ENCODE results near the gene DCDC1.

The DCDC1 gene

DNA sequence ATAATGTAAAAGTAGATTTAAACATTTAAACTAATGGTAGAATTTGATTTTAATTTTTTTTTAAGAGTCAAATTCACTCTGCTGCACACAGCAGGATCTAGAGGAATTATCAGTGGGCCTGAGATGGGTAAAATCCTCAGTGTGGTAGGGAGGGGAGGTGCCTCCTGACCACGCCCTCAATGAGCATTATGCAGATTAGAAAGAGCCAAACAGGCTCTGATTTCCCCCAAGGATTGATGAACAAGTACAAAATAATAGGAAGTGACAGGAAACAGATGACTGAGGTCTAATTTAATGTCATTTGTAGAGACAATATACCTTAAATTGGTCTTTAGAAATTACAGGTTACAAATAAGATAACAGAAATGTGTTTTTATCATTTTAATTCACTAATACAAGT, 155.2 kb downstream of the DCDC1 start:
- DNase-seq = no peak

GRCh38 chr11:31199378-31199777, 170.2 kb downstream of the DCDC1 start:
- no peak for DNase-seq

- no peak for DNase-seq
Observed at GRCh38 chr11:31173926-31174680, 195.4 kb downstream of the DCDC1 start.

DNA sequence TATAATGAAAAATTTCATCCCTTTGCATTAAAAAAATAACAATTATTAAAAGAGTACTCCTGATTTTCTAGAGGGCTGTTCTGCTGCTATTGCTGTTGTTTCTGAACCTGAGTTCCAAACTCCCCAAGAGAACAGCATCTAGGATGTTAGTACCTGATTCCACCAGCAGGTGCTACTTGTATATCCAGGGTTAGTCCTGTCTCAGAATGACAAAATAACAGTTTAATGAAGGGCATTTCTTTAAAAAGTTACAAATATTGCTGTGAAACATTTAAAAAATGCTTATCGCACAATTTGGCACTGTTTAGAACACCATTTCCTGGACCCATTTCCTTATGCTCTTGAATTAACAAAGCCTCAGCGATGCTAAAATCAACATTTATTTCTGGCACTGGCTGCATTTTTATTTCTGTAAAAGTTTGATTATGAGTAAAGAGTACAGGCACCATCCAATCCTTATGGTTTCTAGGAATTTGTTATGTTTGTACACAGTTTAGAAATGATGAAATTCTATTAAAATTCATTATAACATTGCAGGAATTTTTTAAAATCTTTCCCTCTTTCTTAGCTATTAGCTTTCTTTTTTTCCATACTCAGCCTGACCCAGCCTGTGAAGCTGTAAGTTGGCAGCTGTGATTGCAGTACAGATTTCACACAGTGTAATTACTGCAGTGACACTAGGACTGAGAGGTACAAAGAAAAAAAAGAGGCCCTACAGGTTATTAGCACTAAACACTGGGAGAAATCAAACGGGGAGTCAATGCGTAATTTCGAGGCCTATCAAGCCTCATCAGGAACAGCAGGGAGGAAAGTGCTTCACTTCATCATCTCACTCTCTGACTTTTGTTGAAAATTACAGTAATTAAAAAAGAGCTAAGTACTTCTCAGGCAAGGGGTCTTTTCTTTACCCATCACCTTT, 208.8 kb downstream of the DCDC1 start:
- peak; percentile 74 to 95 for DNase-seq

- DNase-seq = no peak
Observed at GRCh38 chr11:31150841-31151240, 218.7 kb downstream of the DCDC1 start.

- DNase-seq = no peak
Observed at GRCh38 chr11:31150011-31150410, 219.5 kb downstream of the DCDC1 start.

DNA sequence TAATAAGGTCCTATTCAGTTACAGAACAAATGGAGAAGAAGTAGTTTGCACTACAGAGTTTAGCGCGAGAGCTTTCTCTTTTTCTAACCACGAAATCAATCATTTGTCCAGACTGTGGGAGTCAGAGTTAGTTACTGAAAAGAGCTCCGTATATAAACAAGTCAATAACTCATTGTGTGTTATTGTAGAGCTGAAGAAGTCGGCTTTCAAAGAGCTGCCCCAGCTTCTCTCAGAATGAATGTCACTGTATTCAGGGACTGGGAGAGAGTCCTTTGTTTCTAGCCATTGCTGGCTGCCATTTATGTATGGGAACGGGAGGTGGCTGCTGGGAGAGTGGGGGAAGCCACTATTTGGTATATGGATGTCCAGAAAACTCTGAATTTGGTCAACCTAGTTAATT, 227.8 kb downstream of the DCDC1 start:
- DNase-seq = peak; percentile 37 to 72

DNA sequence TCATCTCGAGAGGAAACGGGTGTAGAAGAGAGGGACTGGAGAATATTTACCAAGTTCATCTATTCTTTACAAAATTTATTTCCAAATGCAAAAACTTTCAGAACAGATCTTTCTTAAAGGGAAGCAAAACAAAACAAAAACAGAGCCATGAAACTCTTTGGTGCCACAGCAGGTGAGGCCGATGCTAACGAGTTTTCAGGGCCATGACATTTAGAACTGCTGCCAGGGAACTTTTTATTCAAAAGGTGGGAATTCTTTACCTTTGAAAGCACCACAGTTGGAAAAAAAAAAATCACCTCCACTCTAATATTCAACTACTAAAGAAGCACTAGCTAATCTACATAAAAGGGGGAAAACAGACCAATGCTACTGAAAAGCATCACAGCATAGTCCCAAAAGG, 230.1 kb downstream of the DCDC1 start:
- DNase-seq = no peak

GRCh38 chr11:31132531-31133421, 236.8 kb downstream of the DCDC1 start:
- no peak for DNase-seq

GRCh38 chr11:31131760-31132159, 237.8 kb downstream of the DCDC1 start:
- DNase-seq = no peak

- DNase-seq = peak in 1 of 2 experiments; percentile 6
Observed at GRCh38 chr11:31127290-31127689, 242.2 kb downstream of the DCDC1 start.

GRCh38 chr11:31120428-31120827, 249.1 kb downstream of the DCDC1 start:
- DNase-seq = no peak

- no peak for DNase-seq
Observed at GRCh38 chr11:31118566-31118965, 251.0 kb downstream of the DCDC1 start.

DNA sequence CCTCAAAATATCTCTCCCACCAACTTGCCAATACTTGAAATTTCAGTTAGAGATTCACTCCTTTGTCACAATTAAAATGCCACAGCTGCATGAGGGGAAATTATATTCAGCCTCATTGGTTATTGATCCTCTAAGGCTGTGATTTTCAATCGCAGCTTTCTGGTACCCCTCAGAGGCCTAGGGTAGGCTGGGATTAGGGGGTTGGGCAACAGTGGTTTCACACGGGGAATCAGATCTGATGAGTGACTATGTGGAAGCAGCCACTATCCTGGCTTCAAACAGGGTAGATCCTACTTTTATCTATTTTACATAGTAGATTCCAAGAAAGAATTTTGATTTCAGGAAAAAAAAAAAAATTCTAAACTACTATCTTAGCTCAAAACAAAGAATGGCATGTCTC, 252.5 kb downstream of the DCDC1 start:
- no peak for DNase-seq

DNA sequence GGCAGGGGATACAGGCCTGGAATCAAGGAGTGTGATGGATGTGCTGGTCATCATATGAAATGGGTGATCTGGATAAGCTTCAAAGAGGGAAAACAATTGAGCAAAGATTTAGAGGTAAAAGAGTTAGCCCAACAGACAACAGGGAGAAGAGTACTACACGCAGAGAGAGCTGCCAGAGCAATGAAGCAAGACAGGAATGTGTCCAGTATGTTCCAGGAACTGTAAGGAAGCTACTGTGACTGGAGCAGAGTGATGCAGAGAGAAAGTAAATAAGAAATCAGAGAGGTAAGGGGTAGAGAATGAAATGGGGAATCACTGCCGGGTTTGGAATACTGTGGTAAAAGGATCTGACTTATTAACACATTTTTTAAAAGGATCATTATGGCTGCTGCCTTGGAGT, 255.1 kb downstream of the DCDC1 start:
- no peak for DNase-seq

DNA sequence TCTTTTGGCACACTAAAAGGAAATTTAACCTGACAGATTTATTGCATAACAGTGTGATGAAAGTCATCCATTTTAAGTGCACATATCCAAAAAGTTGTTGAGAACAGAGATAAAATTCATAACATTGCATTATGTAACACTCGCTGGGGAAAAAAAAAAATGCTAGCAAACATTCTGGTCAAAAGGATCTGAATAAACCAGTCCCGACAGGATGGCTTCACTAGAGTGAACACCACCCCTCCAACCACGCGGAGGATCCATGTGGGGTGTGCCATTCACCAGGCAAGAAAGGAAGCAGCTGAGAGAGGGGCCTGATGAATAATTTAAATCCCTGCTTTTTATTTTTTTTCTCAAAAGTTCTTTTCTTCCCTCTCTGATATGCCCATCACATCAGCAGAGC, 258.7 kb downstream of the DCDC1 start:
- no peak for DNase-seq

- no peak for DNase-seq
Observed at GRCh38 chr11:31109446-31109845, 260.1 kb downstream of the DCDC1 start.

DNA sequence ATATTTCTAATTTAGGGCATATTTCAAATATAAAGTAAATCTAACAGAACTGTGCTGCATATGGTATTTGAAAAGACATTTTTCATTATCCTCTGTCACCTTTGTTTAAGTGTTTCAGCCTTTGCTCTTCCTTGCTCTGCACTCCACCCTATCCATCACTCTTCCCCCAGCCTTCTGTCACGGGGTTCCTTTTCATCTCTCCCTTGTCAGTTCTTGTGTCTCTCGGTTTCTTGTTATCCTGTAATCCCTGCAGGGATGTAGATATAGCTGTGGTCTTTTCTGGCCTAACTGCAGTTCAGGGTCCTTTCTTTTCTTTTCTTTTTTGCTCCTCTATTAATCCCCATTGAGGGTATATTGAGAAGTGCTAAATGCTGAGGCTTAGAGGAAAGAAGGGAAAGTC, 261.9 kb downstream of the DCDC1 start:
- no peak for DNase-seq

GRCh38 chr11:31106968-31107576, 262.5 kb downstream of the DCDC1 start:
- DNase-seq = peak; percentile 58 to 77

DNA sequence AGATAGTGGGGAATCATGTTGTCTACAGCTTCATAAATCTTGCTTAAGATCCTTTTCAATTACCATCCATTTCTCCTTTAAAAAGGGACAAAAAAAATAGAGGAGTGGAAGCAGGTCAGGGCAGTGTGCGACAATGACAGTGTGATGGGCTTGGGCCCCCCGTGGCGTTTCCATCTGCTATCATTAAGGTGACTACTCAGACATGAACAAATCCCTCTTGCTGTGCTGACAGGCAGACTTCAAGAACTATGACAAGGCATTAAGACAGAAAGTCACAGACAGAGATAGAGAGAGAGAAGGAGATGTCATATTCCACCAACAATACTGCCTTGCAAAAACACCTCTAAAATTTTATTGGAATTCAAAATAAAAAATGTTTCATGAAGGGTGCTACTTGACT, 263.2 kb downstream of the DCDC1 start:
- peak; percentile 12 to 52 for DNase-seq

- DNase-seq = no peak
Observed at GRCh38 chr11:31102875-31103274, 266.7 kb downstream of the DCDC1 start.

DNA sequence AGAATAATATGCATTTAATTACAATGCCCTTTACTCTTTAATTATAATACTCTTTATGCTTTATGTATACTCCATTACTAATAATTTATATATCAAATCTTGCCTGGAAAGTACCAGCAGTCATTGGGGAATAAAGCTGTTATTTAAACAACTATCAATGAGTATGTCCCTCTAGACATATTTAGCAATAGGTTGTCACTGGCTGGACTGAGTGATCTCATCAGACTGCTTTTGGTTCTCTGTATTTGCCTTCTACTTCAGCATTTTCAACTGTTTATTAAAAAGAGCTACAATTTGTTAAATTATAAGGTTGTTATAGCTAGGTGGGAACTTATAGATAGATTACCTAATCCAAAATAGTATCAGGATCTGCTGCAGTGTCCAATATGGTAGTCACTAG, 267.2 kb downstream of the DCDC1 start:
- no peak for DNase-seq
